ENCODE measurements around the gene EDIL3. TPM values are rescaled to one million over a fixed set of nuclear protein-coding genes. Genes with fewer than 3 reads are reported as not detected.

Gene EDIL3
- total and polyA plus RNA-seq, 2 experiments from 2014 or later, result 18.2 to 42.4 TPM

GRCh38 chr5:83931969-83932368 is 452.7 kb downstream of the EDIL3 start:
- H3K4me2 ChIP-seq, result no peak overlapping the region
- H3K4me1 ChIP-seq (ENCODE audit: insufficient read depth), result no peaks in the 10 kb centered on the region
- H3K27ac ChIP-seq, result no peak overlapping the region
- no peaks in the 10 kb centered on the region for H3K36me3 ChIP-seq (replicated peaks; ENCODE audit: insufficient read depth, low read depth)
- no peak overlapping the region for H2AFZ ChIP-seq
- DNase-seq (ENCODE audit: low spot score), result no peak
- no peaks in the 10 kb centered on the region for H4K20me1 ChIP-seq (ENCODE audit: insufficient read depth, poor library complexity, severe bottlenecking)
- H3K79me2 ChIP-seq, result no peaks in the 10 kb centered on the region
- no peaks in the 10 kb centered on the region for H3K27me3 ChIP-seq
- no peaks in the 10 kb centered on the region for H3K9me2 ChIP-seq (replicated peaks; ENCODE audit: insufficient read depth)
- H3K4me3 ChIP-seq, result no peak overlapping the region
- no peaks in the 10 kb centered on the region for H3K9me3 ChIP-seq (ENCODE audit: low read depth)
- no peak for TF ChIP-seq EZH2 (IDR thresholded peaks at IDR 0.05; ENCODE audit: borderline replicate concordance)
- no peak for TF ChIP-seq CTCF (IDR thresholded peaks at IDR 0.05; ENCODE audit: poor library complexity)
- no peak for TF ChIP-seq EZH2phosphoT487 (IDR thresholded peaks at IDR 0.05; ENCODE audit: low read depth, severe bottlenecking, unreplicated experiment)

GRCh38 chr5:83927140-83927733 is 457.4 kb downstream of the EDIL3 start:
- no peak overlapping the region for H2AFZ ChIP-seq

GRCh38 chr5:83925955-83926337 is 458.7 kb downstream of the EDIL3 start:
- 32% methylated on average over 3 of the region's 3 CpGs for WGBS (ENCODE audit: low lambda C conversion rate, missing lambda C conversion rate)
- Histone ChIP-seq H2AFZ (peak overlapping the region; percentile 20), H4K20me1 (ENCODE audit: insufficient read depth, poor library complexity, severe bottlenecking) (no peaks in the 10 kb centered on the region), H3K4me1 (ENCODE audit: insufficient read depth) (peaks cover 13% of the 10 kb centered on the region), H3K79me2 (no peaks in the 10 kb centered on the region), H3K9me3 (ENCODE audit: low read depth) (no peaks in the 10 kb centered on the region), H3K4me3 (no peak overlapping the region), H3K27ac (no peak overlapping the region), H3K4me2 (peak overlapping the region; percentile 31), H3K9me2 (replicated peaks; ENCODE audit: insufficient read depth) (no peaks in the 10 kb centered on the region), H3K27me3 (no peaks in the 10 kb centered on the region), H3K36me3 (replicated peaks; ENCODE audit: insufficient read depth, low read depth) (no peaks in the 10 kb centered on the region)
- peak; percentile 21 for DNase-seq (ENCODE audit: low spot score)
- TF ChIP-seq EZH2phosphoT487 (IDR thresholded peaks at IDR 0.05; ENCODE audit: low read depth, severe bottlenecking, unreplicated experiment), result no peak
- no peak for TF ChIP-seq EZH2 (IDR thresholded peaks at IDR 0.05; ENCODE audit: borderline replicate concordance)
- TF ChIP-seq CTCF (IDR thresholded peaks at IDR 0.05; ENCODE audit: poor library complexity), result no peak

More at GRCh38 chr5:83927140-83927733, 457.4 kb downstream of the EDIL3 start:
- no peak overlapping the region for H3K4me2 ChIP-seq
- TF ChIP-seq EZH2 (IDR thresholded peaks at IDR 0.05; ENCODE audit: borderline replicate concordance) (no peak), EZH2phosphoT487 (IDR thresholded peaks at IDR 0.05; ENCODE audit: low read depth, severe bottlenecking, unreplicated experiment) (no peak), CTCF (IDR thresholded peaks at IDR 0.05; ENCODE audit: poor library complexity) (peak; percentile 74)
- H3K36me3 ChIP-seq (replicated peaks; ENCODE audit: insufficient read depth, low read depth), result no peaks in the 10 kb centered on the region
- H3K4me1 ChIP-seq (ENCODE audit: insufficient read depth), result peaks cover 13% of the 10 kb centered on the region
- H4K20me1 ChIP-seq (ENCODE audit: insufficient read depth, poor library complexity, severe bottlenecking), result no peaks in the 10 kb centered on the region
- no peaks in the 10 kb centered on the region for H3K9me3 ChIP-seq (ENCODE audit: low read depth)
- no peaks in the 10 kb centered on the region for H3K27me3 ChIP-seq
- H3K79me2 ChIP-seq, result no peaks in the 10 kb centered on the region
- no peaks in the 10 kb centered on the region for H3K9me2 ChIP-seq (replicated peaks; ENCODE audit: insufficient read depth)
- H3K27ac ChIP-seq, result no peak overlapping the region
- H3K4me3 ChIP-seq, result no peak overlapping the region
- DNase-seq (ENCODE audit: low spot score), result peak; percentile 79
- 24% methylated on average over 4 of the region's 4 CpGs for WGBS (ENCODE audit: low lambda C conversion rate, missing lambda C conversion rate)

All from hepatocyte (in vitro differentiated cells).